K562 (cell line): Measurements from ENCODE around the gene TPRG1L. TPM values are rescaled to one million over a fixed set of nuclear protein-coding genes. Genes with fewer than 3 reads are reported as not detected.

ENCODE experiments used
- EWSR1 ChIP-seq: fragments of 450-650 bp; IDR thresholded peaks from 2 replicates; pipeline ENCODE4 v1.6.1; 2018; ENCODE audit warnings: borderline replicate concordance, mild to moderate bottlenecking, low read depth, moderate library complexity; ENCODE audit not compliant: partially characterized antibody
- HEY1 ChIP-seq: fragments of 250-450 bp; sonication (Bioruptor Pico); IDR thresholded peaks from 2 replicates; pipeline ENCODE4 v1.5.0; 2020; ENCODE audit warnings: mild to moderate bottlenecking, moderate library complexity, borderline replicate concordance
- IFI16 ChIP-seq: fragments of 250-450 bp; sonication (Bioruptor Pico); IDR thresholded peaks from 2 replicates; pipeline ENCODE4 v2.1.2; 2022; ENCODE audit warnings: mild to moderate bottlenecking, inconsistent platforms
- L3MBTL2 ChIP-seq: fragments of 450-650 bp; IDR thresholded peaks from 2 replicates; pipeline ENCODE4 v1.6.1; 2016; ENCODE audit warnings: mild to moderate bottlenecking, moderate library complexity
- NR2C1 ChIP-seq, 2 experiments: fragments of 450-650 bp; IDR thresholded peaks; 2 replicates each; pipeline ENCODE4 v1.6.1; 2017; ENCODE audit warnings: mild to moderate bottlenecking in 2 of 2, antibody characterized with exemption in 1 of 2, inconsistent platforms in 1 of 2, missing compliant biosample characterization in 1 of 2, missing genetic modification characterization in 1 of 2
- POLR2G ChIP-seq: fragments of 200-400 bp; formaldehyde crosslinking; IDR thresholded peaks from 2 replicates; pipeline ENCODE4 v1.6.1; 2017; ENCODE audit warnings: low read depth, mild to moderate bottlenecking, antibody characterized with exemption, low read length, moderate library complexity
- PURB ChIP-seq: sonication (generic); formaldehyde crosslinking; IDR thresholded peaks from 2 replicates; pipeline ENCODE4 v1.9.0; 2021; ENCODE audit warnings: low read depth, mild to moderate bottlenecking, missing genetic modification reagents
- SRSF1 ChIP-seq: fragments of 200-400 bp; formaldehyde crosslinking; IDR thresholded peaks from 2 replicates; pipeline ENCODE4 v1.6.1; 2017; ENCODE audit warnings: mild to moderate bottlenecking, low read depth, low read length, moderate library complexity
- TAF15 ChIP-seq: fragments of 200-400 bp; formaldehyde crosslinking; IDR thresholded peaks from 2 replicates; pipeline ENCODE4 v1.6.1; 2017; ENCODE audit warnings: mild to moderate bottlenecking, low read depth, low read length, moderate library complexity
- ZNF23 ChIP-seq: fragments of 250-450 bp; sonication (Bioruptor Pico); IDR thresholded peaks from 2 replicates; pipeline ENCODE4 v1.4.0; 2020; ENCODE audit warnings: mild to moderate bottlenecking
- ZNF445 ChIP-seq: fragments of 250-450 bp; sonication (Bioruptor Pico); IDR thresholded peaks from 2 replicates; pipeline ENCODE4 v1.4.0; 2020; ENCODE audit warnings: low read depth, mild to moderate bottlenecking, moderate library complexity
- ZNF699 ChIP-seq: fragments of 250-450 bp; sonication (Bioruptor Pico); IDR thresholded peaks from 2 replicates; pipeline ENCODE4 v1.8.0; 2021; ENCODE audit warnings: mild to moderate bottlenecking, moderate library complexity; ENCODE audit not compliant: insufficient replicate concordance
- polyA plus RNA-seq, 8 experiments: library from polyadenylated mRNA; depleted of rRNA in 4 of 8; stranded (reverse) in 5 of 8; unstranded in 3 of 8; fragments of >200 nt; fragmentation: Nextera tagmentation in 2 of 8; fragmentation: Illumina TruSeq in 1 of 8; extraction: Ambion mirVana in 2 of 8; extraction: Trizol in 1 of 8; gene quantifications; 2 replicates each; pipeline versions ENCODE4 v1.2.1 to v1.2.3, GENCODE V29; 2011 to 2014; ENCODE audit warnings: inconsistent platforms in 1 of 8, missing spikeins in 1 of 8
- total RNA-seq, 7 experiments: library from RNA; depleted of rRNA in 6 of 7; stranded (reverse); fragments of >200 nt in 6 of 7; fragmentation: Illumina TruSeq in 2 of 7; extraction: Trizol in 2 of 7; gene quantifications; 2 replicates each; pipeline versions ENCODE4 v1.2.1 to v1.2.3, GENCODE V29; 2011 to 2021; ENCODE audit warnings: low replicate concordance in 1 of 7
- TF ChIP-seq, protein P1 (sequence below), 2 experiments: fragments of 450-650 bp; IDR thresholded peaks; 2 replicates each; pipeline ENCODE4 v1.6.1; 2018; ENCODE audit warnings: mild to moderate bottlenecking in 2 of 2, low read depth in 1 of 2; ENCODE audit not compliant: partially characterized antibody in 2 of 2
- TF ChIP-seq, protein P2 (sequence below): sonication (generic); formaldehyde crosslinking; IDR thresholded peaks from 2 replicates; pipeline ENCODE4 v1.9.0; 2022; ENCODE audit warnings: mild to moderate bottlenecking, missing genetic modification reagents
- TF ChIP-seq, protein P3 (sequence below): fragments of 450-650 bp; IDR thresholded peaks from 2 replicates; pipeline ENCODE4 v1.6.1; 2016; ENCODE audit warnings: borderline replicate concordance
- TF ChIP-seq, protein P4 (sequence below): sonication (generic); formaldehyde crosslinking; IDR thresholded peaks from 2 replicates; pipeline ENCODE4 v1.8.1; 2023; ENCODE audit warnings: mild to moderate bottlenecking, missing genetic modification reagents
- TF ChIP-seq, protein P5 (sequence below), 2 experiments: fragments of 250-450 bp in 1 of 2; fragments of 450-650 bp in 1 of 2; sonication (Bioruptor Pico) in 1 of 2; IDR thresholded peaks; 2 replicates each; pipeline versions ENCODE4 v1.6.1 to v1.8.0; 2016 to 2021; ENCODE audit warnings: mild to moderate bottlenecking in 2 of 2, moderate library complexity in 2 of 2, missing compliant biosample characterization in 1 of 2, missing genetic modification characterization in 1 of 2

Gene TPRG1L
- total and polyA plus RNA-seq, 9 of the 15 experiments (the other 6 are each of a cell fraction or from before 2014, with no cell fraction given) = 1.6 to 11.0 (median 6.2) TPM

DNA sequence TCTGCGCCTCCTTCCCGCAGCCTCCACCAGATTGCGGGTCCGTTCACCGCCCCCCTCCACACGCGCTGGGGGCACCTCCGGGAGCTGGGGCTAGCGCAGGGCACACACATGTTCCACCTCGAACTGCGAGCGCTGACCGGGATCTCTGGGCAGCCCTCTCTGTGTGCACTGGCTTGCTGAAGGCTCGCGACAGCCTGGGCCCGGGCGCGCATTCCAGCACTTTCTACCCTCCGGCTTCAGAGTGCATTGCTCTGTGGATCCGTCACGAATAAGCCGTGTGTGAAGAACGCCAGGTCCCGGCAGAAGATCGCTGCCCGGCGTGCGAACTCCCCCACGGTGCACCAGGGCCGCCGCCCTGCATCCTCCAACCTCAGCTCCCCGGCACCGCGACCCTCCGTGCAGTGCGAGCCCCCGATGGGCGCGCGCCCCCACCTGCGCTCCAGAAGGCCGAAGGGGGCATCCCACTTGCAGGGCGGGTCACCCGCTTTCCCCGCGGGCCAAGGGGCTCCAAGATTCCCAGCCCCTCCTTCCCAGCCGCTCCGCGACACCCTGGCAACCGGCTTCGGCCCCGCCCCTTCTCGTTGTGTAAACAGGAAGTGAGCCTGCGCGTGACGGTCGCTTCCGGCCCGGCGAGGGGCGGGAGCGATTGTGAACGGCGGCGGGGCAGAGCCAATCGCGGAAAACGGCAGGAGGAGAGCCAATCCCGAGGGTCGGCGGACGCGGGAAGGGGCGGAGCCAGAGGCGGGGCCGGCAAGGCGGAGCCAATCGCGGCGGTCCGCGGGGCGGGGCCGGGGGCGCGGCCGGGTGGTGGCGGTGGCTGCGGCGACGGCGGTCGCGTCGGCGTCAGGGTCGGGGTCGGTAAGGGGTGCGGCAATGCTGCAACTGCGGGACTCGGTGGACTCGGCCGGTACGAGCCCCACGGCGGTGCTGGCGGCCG is at the start of gene TPRG1L (continued):
- TF ChIP-seq, protein P1, sequence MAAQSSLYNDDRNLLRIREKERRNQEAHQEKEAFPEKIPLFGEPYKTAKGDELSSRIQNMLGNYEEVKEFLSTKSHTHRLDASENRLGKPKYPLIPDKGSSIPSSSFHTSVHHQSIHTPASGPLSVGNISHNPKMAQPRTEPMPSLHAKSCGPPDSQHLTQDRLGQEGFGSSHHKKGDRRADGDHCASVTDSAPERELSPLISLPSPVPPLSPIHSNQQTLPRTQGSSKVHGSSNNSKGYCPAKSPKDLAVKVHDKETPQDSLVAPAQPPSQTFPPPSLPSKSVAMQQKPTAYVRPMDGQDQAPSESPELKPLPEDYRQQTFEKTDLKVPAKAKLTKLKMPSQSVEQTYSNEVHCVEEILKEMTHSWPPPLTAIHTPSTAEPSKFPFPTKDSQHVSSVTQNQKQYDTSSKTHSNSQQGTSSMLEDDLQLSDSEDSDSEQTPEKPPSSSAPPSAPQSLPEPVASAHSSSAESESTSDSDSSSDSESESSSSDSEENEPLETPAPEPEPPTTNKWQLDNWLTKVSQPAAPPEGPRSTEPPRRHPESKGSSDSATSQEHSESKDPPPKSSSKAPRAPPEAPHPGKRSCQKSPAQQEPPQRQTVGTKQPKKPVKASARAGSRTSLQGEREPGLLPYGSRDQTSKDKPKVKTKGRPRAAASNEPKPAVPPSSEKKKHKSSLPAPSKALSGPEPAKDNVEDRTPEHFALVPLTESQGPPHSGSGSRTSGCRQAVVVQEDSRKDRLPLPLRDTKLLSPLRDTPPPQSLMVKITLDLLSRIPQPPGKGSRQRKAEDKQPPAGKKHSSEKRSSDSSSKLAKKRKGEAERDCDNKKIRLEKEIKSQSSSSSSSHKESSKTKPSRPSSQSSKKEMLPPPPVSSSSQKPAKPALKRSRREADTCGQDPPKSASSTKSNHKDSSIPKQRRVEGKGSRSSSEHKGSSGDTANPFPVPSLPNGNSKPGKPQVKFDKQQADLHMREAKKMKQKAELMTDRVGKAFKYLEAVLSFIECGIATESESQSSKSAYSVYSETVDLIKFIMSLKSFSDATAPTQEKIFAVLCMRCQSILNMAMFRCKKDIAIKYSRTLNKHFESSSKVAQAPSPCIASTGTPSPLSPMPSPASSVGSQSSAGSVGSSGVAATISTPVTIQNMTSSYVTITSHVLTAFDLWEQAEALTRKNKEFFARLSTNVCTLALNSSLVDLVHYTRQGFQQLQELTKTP (IDR thresholded peaks at IDR 0.05; ENCODE audit: low read depth in 1 of 2, partially characterized antibody in 2 of 2) = no peak
- TF ChIP-seq EWSR1 (no peak), ZNF445 (CRISPR knock-in tag) (no peak), TAF15 (no peak), HEY1 (CRISPR knock-in tag) (no peak), PURB (no peak), IFI16 (CRISPR knock-in tag) (no peak), SRSF1 (no peak), POLR2G (peak; percentile 54; the same call in 1 of the 2 replicates), ZNF699 (CRISPR knock-in tag) (no peak), NR2C1 (IDR thresholded peaks at IDR 0.05) (no peak), NR2C1 (tag; IDR thresholded peaks at IDR 0.05) (no peak), L3MBTL2 (peak; percentile 34; the same call in 1 of the 2 replicates), ZNF23 (CRISPR knock-in tag) (no peak)
- TF ChIP-seq, protein P2, sequence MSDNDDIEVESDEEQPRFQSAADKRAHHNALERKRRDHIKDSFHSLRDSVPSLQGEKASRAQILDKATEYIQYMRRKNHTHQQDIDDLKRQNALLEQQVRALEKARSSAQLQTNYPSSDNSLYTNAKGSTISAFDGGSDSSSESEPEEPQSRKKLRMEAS = peak; percentile 24; the same call in 1 of the 2 replicates
- TF ChIP-seq, protein P3, sequence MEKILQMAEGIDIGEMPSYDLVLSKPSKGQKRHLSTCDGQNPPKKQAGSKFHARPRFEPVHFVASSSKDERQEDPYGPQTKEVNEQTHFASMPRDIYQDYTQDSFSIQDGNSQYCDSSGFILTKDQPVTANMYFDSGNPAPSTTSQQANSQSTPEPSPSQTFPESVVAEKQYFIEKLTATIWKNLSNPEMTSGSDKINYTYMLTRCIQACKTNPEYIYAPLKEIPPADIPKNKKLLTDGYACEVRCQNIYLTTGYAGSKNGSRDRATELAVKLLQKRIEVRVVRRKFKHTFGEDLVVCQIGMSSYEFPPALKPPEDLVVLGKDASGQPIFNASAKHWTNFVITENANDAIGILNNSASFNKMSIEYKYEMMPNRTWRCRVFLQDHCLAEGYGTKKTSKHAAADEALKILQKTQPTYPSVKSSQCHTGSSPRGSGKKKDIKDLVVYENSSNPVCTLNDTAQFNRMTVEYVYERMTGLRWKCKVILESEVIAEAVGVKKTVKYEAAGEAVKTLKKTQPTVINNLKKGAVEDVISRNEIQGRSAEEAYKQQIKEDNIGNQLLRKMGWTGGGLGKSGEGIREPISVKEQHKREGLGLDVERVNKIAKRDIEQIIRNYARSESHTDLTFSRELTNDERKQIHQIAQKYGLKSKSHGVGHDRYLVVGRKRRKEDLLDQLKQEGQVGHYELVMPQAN = peak; percentile 71; the same call in 1 of the 2 replicates
- TF ChIP-seq, protein P4, sequence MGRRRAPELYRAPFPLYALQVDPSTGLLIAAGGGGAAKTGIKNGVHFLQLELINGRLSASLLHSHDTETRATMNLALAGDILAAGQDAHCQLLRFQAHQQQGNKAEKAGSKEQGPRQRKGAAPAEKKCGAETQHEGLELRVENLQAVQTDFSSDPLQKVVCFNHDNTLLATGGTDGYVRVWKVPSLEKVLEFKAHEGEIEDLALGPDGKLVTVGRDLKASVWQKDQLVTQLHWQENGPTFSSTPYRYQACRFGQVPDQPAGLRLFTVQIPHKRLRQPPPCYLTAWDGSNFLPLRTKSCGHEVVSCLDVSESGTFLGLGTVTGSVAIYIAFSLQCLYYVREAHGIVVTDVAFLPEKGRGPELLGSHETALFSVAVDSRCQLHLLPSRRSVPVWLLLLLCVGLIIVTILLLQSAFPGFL = peak; percentile 18; the same call in 1 of the 2 replicates
- TF ChIP-seq, protein P5, sequence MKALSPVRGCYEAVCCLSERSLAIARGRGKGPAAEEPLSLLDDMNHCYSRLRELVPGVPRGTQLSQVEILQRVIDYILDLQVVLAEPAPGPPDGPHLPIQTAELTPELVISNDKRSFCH (CRISPR knock-in tag; IDR thresholded peaks at IDR 0.05) = no peak
- TF ChIP-seq, protein P5 (tag; IDR thresholded peaks at IDR 0.05) = no peak
